Measurements from ENCODE around the gene MTA2. TPM values are rescaled to one million over a fixed set of nuclear protein-coding genes. Genes with fewer than 3 reads are reported as not detected.
A peak's percentile ranks its signal among the peaks of the same experiment; 100 is the strongest.

The MTA2 gene
- total and polyA plus RNA-seq, 2 donors (not counting 1 experiment from before 2014, with no cell fraction given), result 37.2 to 139 TPM

DNA sequence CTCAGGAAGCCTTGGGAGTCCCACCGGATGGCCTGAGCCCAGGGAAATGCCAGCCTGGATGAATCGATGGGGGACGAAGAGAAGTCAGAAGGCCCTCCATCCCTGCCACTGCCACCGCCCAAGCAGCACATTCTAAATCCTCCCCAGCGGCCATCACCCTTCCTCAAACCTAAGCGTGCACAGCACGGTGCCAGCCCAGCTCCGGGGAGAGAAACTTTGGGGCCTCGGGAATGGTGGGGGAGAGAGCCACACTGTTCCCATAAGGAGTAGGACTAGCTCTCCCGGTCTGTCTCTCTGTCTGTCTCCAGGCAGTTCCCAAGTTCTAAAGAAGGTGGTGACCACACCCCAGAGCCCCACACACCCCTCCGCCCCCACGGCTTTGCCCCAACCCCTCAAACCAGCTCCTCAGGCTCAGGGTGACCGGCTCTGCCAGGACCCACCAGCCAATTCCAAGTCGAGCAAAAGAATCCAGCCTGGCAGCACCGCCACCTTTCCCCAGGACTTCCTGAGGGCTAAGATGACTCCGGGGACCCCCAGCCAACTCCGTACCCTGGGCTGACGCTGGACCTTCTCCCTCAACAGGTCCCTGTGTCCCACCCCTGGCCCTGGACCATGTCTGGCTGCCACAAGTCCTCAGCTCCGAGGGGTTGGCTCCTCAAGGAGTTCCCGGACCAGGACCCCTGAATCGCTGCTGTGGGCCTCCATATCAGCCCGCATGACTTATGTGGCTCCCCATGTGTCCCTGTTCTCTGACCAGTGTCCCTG, 57.8 kb downstream of the MTA2 start:
- Histone ChIP-seq H2AFZ (ENCODE audit: insufficient read depth, low read depth, low read length, poor library complexity, severe bottlenecking) (no peak overlapping the region), H3K4me2 (replicated peaks; ENCODE audit: low read depth, low read length, poor library complexity, severe bottlenecking) (peak overlapping the region; percentile 97), H3K4me3 (ENCODE audit: control extremely low read depth in 1 of 5, extremely low read depth in 1 of 5, insufficient read depth in 1 of 5, low read depth in 2 of 5, low read length in 4 of 5) (peak overlapping the region in 4 of 5 experiments; percentile 90 to 99 (median 94)), H3K9ac (ENCODE audit: low read length) (peak overlapping the region; percentile 98), H3K36me3 (replicated peaks in 1 of 2; ENCODE audit: control extremely low read depth in 1 of 2, control insufficient read depth in 1 of 2, extremely low read depth in 1 of 2, insufficient read depth in 2 of 2, low read length in 1 of 2) (peaks cover 0 to 1% of the 10 kb centered on the region in 2 experiments), H3K9me3 (ENCODE audit: control extremely low read depth in 1 of 3, control insufficient read depth in 2 of 3, insufficient read depth in 1 of 3, low read length in 2 of 3) (no peaks in the 10 kb centered on the region), H3K27me3 (replicated peaks in 1 of 4; ENCODE audit: control extremely low read depth in 1 of 4, control insufficient read depth in 3 of 4, insufficient read depth in 4 of 4, low read length in 3 of 4) (no peaks in the 10 kb centered on the region), H3K27ac (ENCODE audit: low read length in 2 of 2) (peak overlapping the region; percentile 91 to 94), H4K20me1 (ENCODE audit: control insufficient read depth, insufficient read depth, low read length, poor library complexity, severe bottlenecking) (peaks cover 65% of the 10 kb centered on the region), H3K79me2 (ENCODE audit: control insufficient read depth, insufficient read depth, low read length) (peaks cover 82% of the 10 kb centered on the region), H3K4me1 (ENCODE audit: control insufficient read depth in 2 of 2, insufficient read depth in 2 of 2, low read length in 2 of 2) (peaks cover 61 to 78% of the 10 kb centered on the region in 2 donors)
- intact Hi-C loops (cut with micrococcal nuclease), result loop anchor here (5.0 kb wide), 2 partner anchors 47 to 48 kb away; partner anchors contain the start of gene TUT1
- Mint-ChIP-seq H3K4me1 (peaks cover 78% of the 10 kb centered on the region), H3K27me3 (no peaks in the 10 kb centered on the region), H3K27ac (peak overlapping the region; percentile 97), H3K9me3 (ENCODE audit: insufficient read depth) (no peaks in the 10 kb centered on the region), H3K4me3 (peak overlapping the region; percentile 97)
- ChIA-PET POLR2A (interaction anchor here (0.7 to 7.3 kb wide), 8 partner anchors 12 to 324 kb away, joined by 3 to 119 read pairs (median 4); partner anchors contain the start of genes EEF1G and TUT1), CTCF (interaction anchor here (0.7 to 11.1 kb wide), 19 partner anchors 12 to 164 kb away, joined by 3 to 376 read pairs (median 9); partner anchors contain the start of genes EEF1G and TUT1)
- TF ChIP-seq EZH2 (IDR thresholded peaks at IDR 0.05; ENCODE audit: borderline replicate concordance, insufficient read depth, low read depth, low read length, poor library complexity, severe bottlenecking) (no peak), CTCF (IDR thresholded peaks at IDR 0.05) (no peak)
- 95% methylated on average over 13 of the region's 22 CpGs for WGBS (ENCODE audit: insufficient coverage)
- DNase-seq, result no peak
- ATAC-seq (ENCODE audit: low read depth), result no peak

Small RNAs within 50 kb of the gene (small RNA-seq; reads per million reads assigned to genes)
- not detected for gene AP001458.1 (ENCODE audit: insufficient read length, low read depth, low replicate concordance)
- gene EEF1G (ENCODE audit: insufficient read length, low read depth, low replicate concordance), result not detected
- not detected for gene MIR6747 (ENCODE audit: insufficient read length, low read depth, low replicate concordance)

Other genes with a start within 250 kb of the MTA2 start
- gene SCGB1A1, start 182.8 kb downstream of the MTA2 start, total RNA-seq, result not detected in 2 replicates
- gene SCGB1A1, start 182.8 kb downstream of the MTA2 start, polyA plus RNA-seq, result not detected in 2 replicates
- gene AHNAK, start 55.1 kb downstream of the MTA2 start, total RNA-seq, result 228 and 229 TPM in 2 replicates
- gene AHNAK, start 55.1 kb downstream of the MTA2 start, polyA plus RNA-seq, result 58.1 and 63.7 TPM in 2 replicates
- gene EEF1G, start 28.0 kb downstream of the MTA2 start, total RNA-seq, result 1,778 and 1,867 TPM in 2 replicates
- 1,359 and 1,582 TPM in 2 replicates for gene EEF1G, start 28.0 kb downstream of the MTA2 start, polyA plus RNA-seq
- 33.8 and 47.7 TPM in 2 replicates for gene TUT1, start 10.3 kb downstream of the MTA2 start, total RNA-seq
- 31.1 and 31.6 TPM in 2 replicates for gene TUT1, start 10.3 kb downstream of the MTA2 start, polyA plus RNA-seq
- 127 and 135 TPM in 2 replicates for gene EML3, start 10.9 kb upstream of the MTA2 start, total RNA-seq
- gene EML3, start 10.9 kb upstream of the MTA2 start, polyA plus RNA-seq, result 128 and 170 TPM in 2 replicates
- gene ROM1, start 11.4 kb upstream of the MTA2 start, total RNA-seq, result 0.68 and 2.0 TPM in 2 replicates
- 1.3 and 1.7 TPM in 2 replicates for gene ROM1, start 11.4 kb upstream of the MTA2 start, polyA plus RNA-seq
- gene B3GAT3, start 20.1 kb upstream of the MTA2 start, total RNA-seq, result 63.1 and 66.6 TPM in 2 replicates
- gene B3GAT3, start 20.1 kb upstream of the MTA2 start, polyA plus RNA-seq, result 88.9 and 89.3 TPM in 2 replicates
- gene GANAB, start 44.7 kb upstream of the MTA2 start, total RNA-seq, result 190 and 204 TPM in 2 replicates
- 98.7 and 139 TPM in 2 replicates for gene GANAB, start 44.7 kb upstream of the MTA2 start, polyA plus RNA-seq
- 21.3 and 22.7 TPM in 2 replicates for gene INTS5, start 51.4 kb upstream of the MTA2 start, total RNA-seq
- 8.7 and 14.3 TPM in 2 replicates for gene INTS5, start 51.4 kb upstream of the MTA2 start, polyA plus RNA-seq
- gene C11orf98, start 63.3 kb upstream of the MTA2 start, total RNA-seq, result 48.1 and 52.0 TPM in 2 replicates
- gene C11orf98, start 63.3 kb upstream of the MTA2 start, polyA plus RNA-seq, result 41.5 and 46.3 TPM in 2 replicates
- gene CSKMT, start 63.4 kb upstream of the MTA2 start, total RNA-seq, result 57.3 and 78.7 TPM in 2 replicates
- 21.3 and 39.0 TPM in 2 replicates for gene CSKMT, start 63.4 kb upstream of the MTA2 start, polyA plus RNA-seq
- 6.5 and 8.9 TPM in 2 replicates for gene UQCC3, start 69.8 kb upstream of the MTA2 start, total RNA-seq
- 2.8 and 5.6 TPM in 2 replicates for gene UQCC3, start 69.8 kb upstream of the MTA2 start, polyA plus RNA-seq
- gene LBHD1, start 70.4 kb upstream of the MTA2 start, total RNA-seq, result 32.5 and 33.3 TPM in 2 replicates
- 19.3 and 23.3 TPM in 2 replicates for gene LBHD1, start 70.4 kb upstream of the MTA2 start, polyA plus RNA-seq
- 186 and 193 TPM in 2 replicates for gene UBXN1, start 77.2 kb upstream of the MTA2 start, total RNA-seq
- gene UBXN1, start 77.2 kb upstream of the MTA2 start, polyA plus RNA-seq, result 180 and 289 TPM in 2 replicates
- 0.15 and 0.25 TPM in 2 replicates for gene LRRN4CL, start 87.7 kb upstream of the MTA2 start, total RNA-seq
- 0.03 TPM in 1 of 2 replicates, not detected in the other for gene LRRN4CL, start 87.7 kb upstream of the MTA2 start, polyA plus RNA-seq
- gene BSCL2, start 105.6 kb upstream of the MTA2 start, total RNA-seq, result 49.2 and 56.3 TPM in 2 replicates
- gene BSCL2, start 105.6 kb upstream of the MTA2 start, polyA plus RNA-seq, result 38.5 TPM in 2 replicates
- gene GNG3, start 105.8 kb upstream of the MTA2 start, total RNA-seq, result 0.95 and 2.1 TPM in 2 replicates
- 5.5 and 8.0 TPM in 2 replicates for gene GNG3, start 105.8 kb upstream of the MTA2 start, polyA plus RNA-seq
- gene HNRNPUL2, start 125.6 kb upstream of the MTA2 start, total RNA-seq, result 70.4 and 78.2 TPM in 2 replicates
- 14.6 and 15.7 TPM in 2 replicates for gene HNRNPUL2, start 125.6 kb upstream of the MTA2 start, polyA plus RNA-seq
- gene TTC9C, start 126.6 kb upstream of the MTA2 start, total RNA-seq, result 56.3 and 57.9 TPM in 2 replicates
- gene TTC9C, start 126.6 kb upstream of the MTA2 start, polyA plus RNA-seq, result 33.5 and 36.7 TPM in 2 replicates
- gene ZBTB3, start 152.3 kb upstream of the MTA2 start, total RNA-seq, result 22.0 and 24.8 TPM in 2 replicates
- 3.8 and 8.7 TPM in 2 replicates for gene ZBTB3, start 152.3 kb upstream of the MTA2 start, polyA plus RNA-seq
- gene POLR2G, start 159.7 kb upstream of the MTA2 start, total RNA-seq, result 76.8 and 78.7 TPM in 2 replicates
- gene POLR2G, start 159.7 kb upstream of the MTA2 start, polyA plus RNA-seq, result 113 and 129 TPM in 2 replicates
- 43.2 and 48.2 TPM in 2 replicates for gene TAF6L, start 169.5 kb upstream of the MTA2 start, total RNA-seq
- 28.2 and 75.1 TPM in 2 replicates for gene TAF6L, start 169.5 kb upstream of the MTA2 start, polyA plus RNA-seq
- 62.3 and 71.5 TPM in 2 replicates for gene TMEM179B, start 185.5 kb upstream of the MTA2 start, total RNA-seq
- gene TMEM179B, start 185.5 kb upstream of the MTA2 start, polyA plus RNA-seq, result 43.2 and 64.3 TPM in 2 replicates
- 15.6 and 16.2 TPM in 2 replicates for gene TMEM223, start 190.1 kb upstream of the MTA2 start, total RNA-seq
- gene TMEM223, start 190.1 kb upstream of the MTA2 start, polyA plus RNA-seq, result 6.0 and 12.0 TPM in 2 replicates
- 161 TPM in 2 replicates for gene NXF1, start 203.6 kb upstream of the MTA2 start, total RNA-seq
- 242 and 262 TPM in 2 replicates for gene NXF1, start 203.6 kb upstream of the MTA2 start, polyA plus RNA-seq
- 98.1 and 99.1 TPM in 2 replicates for gene STX5, start 230.2 kb upstream of the MTA2 start, total RNA-seq
- gene STX5, start 230.2 kb upstream of the MTA2 start, polyA plus RNA-seq, result 41.0 and 42.1 TPM in 2 replicates
- gene TEX54, start 231.0 kb upstream of the MTA2 start, total RNA-seq, result 1.1 TPM in 1 of 2 replicates, not detected in the other
- gene TEX54, start 231.0 kb upstream of the MTA2 start, polyA plus RNA-seq, result not detected in 2 replicates
- 131 and 136 TPM in 2 replicates for gene WDR74, start 237.7 kb upstream of the MTA2 start, total RNA-seq
- 122 and 148 TPM in 2 replicates for gene WDR74, start 237.7 kb upstream of the MTA2 start, polyA plus RNA-seq

All from B cell (primary cell).